ENCODE data around the gene TMEM132E. TPM values are rescaled to one million over a fixed set of nuclear protein-coding genes. Genes with fewer than 3 reads are reported as not detected.

The TMEM132E gene
- total and polyA plus RNA-seq, 2 of the 8 experiments (the other 6 are each of a cell fraction or from before 2014, with no cell fraction given): 0.45 to 0.60 TPM

DNA sequence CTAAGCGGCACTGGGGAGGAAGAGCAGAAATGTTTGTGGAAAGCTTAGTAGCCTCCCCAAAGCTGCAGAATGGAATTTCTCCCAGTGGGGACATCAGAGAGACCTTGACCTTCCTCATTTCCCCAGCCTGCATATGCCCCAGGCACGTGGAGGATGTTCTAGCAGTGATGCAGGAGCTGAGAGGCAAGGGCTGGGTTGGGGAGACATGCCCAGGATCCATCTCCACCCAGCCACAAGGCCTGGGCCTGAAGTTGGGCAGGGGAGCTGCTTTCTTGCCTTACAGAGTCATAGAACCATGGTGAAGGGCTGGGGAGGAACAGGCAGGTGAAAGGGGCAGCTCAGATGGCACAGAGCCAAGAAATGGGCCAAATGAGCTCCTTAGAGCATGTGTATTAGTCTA lies 104.0 kb downstream of the TMEM132E start:
- FAIRE-seq (no peak), DNase-seq (ENCODE audit: low read depth in 1 of 2, low spot score in 2 of 2) (no peak)
- ChIA-PET CTCF (ENCODE audit: partially characterized antibody) (interaction anchor here (0.9 to 1.4 kb wide), 2 partner anchors 49 to 208 kb away, joined by 3 read pairs; no protein-coding TSS in a partner anchor), POLR2A (ENCODE audit: partially characterized antibody) (no interaction called here)
- no peak overlapping the region for H2BK120ac ChIP-seq (replicated peaks; ENCODE audit: low read depth, low read length)
- no peak overlapping the region for H2BK20ac ChIP-seq (ENCODE audit: low read length)
- no peaks in the 10 kb centered on the region for H3K79me1 ChIP-seq (ENCODE audit: low read depth, low read length)
- H4K5ac ChIP-seq (ENCODE audit: insufficient read length, low read depth, low read length): no peak overlapping the region
- H3K36me3 ChIP-seq (ENCODE audit: control insufficient read depth in 2 of 4, insufficient read depth in 4 of 4, low read length in 3 of 4): no peaks in the 10 kb centered on the region
- no peaks in the 10 kb centered on the region for H3K4me1 ChIP-seq (replicated peaks in 1 of 4; ENCODE audit: control insufficient read depth in 3 of 4, insufficient read depth in 4 of 4, low read length in 3 of 4)
- no peak overlapping the region for H3K23ac ChIP-seq (ENCODE audit: insufficient read length)
- no peak overlapping the region for H2AFZ ChIP-seq (ENCODE audit: low read length)
- no peak overlapping the region for H2BK5ac ChIP-seq (ENCODE audit: low read depth, low read length)
- no peak overlapping the region for H3K9ac ChIP-seq (replicated peaks in 1 of 4; ENCODE audit: extremely low read depth in 1 of 4, low read depth in 3 of 4, low read length in 3 of 4)
- H2BK12ac ChIP-seq (ENCODE audit: low read depth, low read length): no peak overlapping the region
- H2AK5ac ChIP-seq (ENCODE audit: low read depth, low read length): no peak overlapping the region
- WGBS, 2 experiments (ENCODE audit: extremely low coverage in 1 of 2, insufficient coverage in 1 of 2, insufficient read length in 1 of 2, insufficient replicate concordance in 2 of 2, low coverage in 1 of 2, low lambda C conversion rate in 2 of 2, missing lambda C conversion rate in 1 of 2): 80% methylated on average over 2 of the region's 2 CpGs; no CpG with 5 or more reads in 1 of the 2 experiments
- no peak overlapping the region for H3K4ac ChIP-seq (replicated peaks; ENCODE audit: insufficient read length, low read depth, low read length)
- H2BK15ac ChIP-seq (ENCODE audit: low read length): no peak overlapping the region
- no peak overlapping the region for H3K4me3 ChIP-seq (ENCODE audit: extremely low read depth in 1 of 4, insufficient read depth in 2 of 4, low read depth in 3 of 4, low read length in 4 of 4)
- no peaks in the 10 kb centered on the region for H4K20me1 ChIP-seq (replicated peaks in 1 of 2; ENCODE audit: control insufficient read depth in 1 of 2, insufficient read depth in 2 of 2, low read length in 2 of 2)
- no peak overlapping the region for H3K18ac ChIP-seq (ENCODE audit: extremely low read depth, low read length)
- no peak overlapping the region for H3K27ac ChIP-seq (ENCODE audit: low read depth, low read length)
- no peak overlapping the region for H3K56ac ChIP-seq (replicated peaks; ENCODE audit: insufficient read length, low read depth, low read length)
- H3K27me3 ChIP-seq (replicated peaks in 1 of 4; ENCODE audit: control insufficient read depth in 3 of 4, extremely low read depth in 1 of 4, insufficient read depth in 3 of 4, low read length in 3 of 4): no peaks in the 10 kb centered on the region; a peak in 1 of 7 replicates
- H3K14ac ChIP-seq (ENCODE audit: insufficient read length): no peak overlapping the region
- no peak overlapping the region for H3K4me2 ChIP-seq (ENCODE audit: insufficient read depth in 1 of 2, low read depth in 2 of 2, low read length in 2 of 2)
- H3K79me2 ChIP-seq (ENCODE audit: control insufficient read depth in 1 of 2, insufficient read depth in 2 of 2, low read length in 2 of 2): no peaks in the 10 kb centered on the region
- H4K91ac ChIP-seq (replicated peaks; ENCODE audit: insufficient read length, low read length): no peak overlapping the region
- TF ChIP-seq, protein P1, sequence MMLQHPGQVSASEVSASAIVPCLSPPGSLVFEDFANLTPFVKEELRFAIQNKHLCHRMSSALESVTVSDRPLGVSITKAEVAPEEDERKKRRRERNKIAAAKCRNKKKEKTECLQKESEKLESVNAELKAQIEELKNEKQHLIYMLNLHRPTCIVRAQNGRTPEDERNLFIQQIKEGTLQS (IDR thresholded peaks at IDR 0.05; ENCODE audit: insufficient read depth, low read depth, low read length): no peak
- TF ChIP-seq GTF2F1 (IDR thresholded peaks at IDR 0.05; ENCODE audit: borderline replicate concordance, low read depth, low read length) (no peak), GABPA (IDR thresholded peaks at IDR 0.05; ENCODE audit: borderline replicate concordance, insufficient read depth, low read length) (no peak), BRCA1 (IDR thresholded peaks at IDR 0.05; ENCODE audit: low read depth, low read length) (no peak), SP2 (IDR thresholded peaks at IDR 0.05; ENCODE audit: low read length) (no peak), TCF12 (IDR thresholded peaks at IDR 0.05; ENCODE audit: low read depth, low read length) (no peak), KDM5A (IDR thresholded peaks at IDR 0.05; ENCODE audit: low read length) (no peak), RXRA (IDR thresholded peaks at IDR 0.05; ENCODE audit: insufficient read depth, low read depth, low read length) (no peak), EGR1 (IDR thresholded peaks at IDR 0.05; ENCODE audit: borderline replicate concordance, low read depth, low read length) (no peak)
- no peak overlapping the region for H4K8ac ChIP-seq (ENCODE audit: extremely low read depth, insufficient read depth, low read length)
- H3K23me2 ChIP-seq (ENCODE audit: low read depth, low read length): no peaks in the 10 kb centered on the region
- no peaks in the 10 kb centered on the region for H3K9me3 ChIP-seq (ENCODE audit: insufficient read depth in 2 of 2, low read depth in 1 of 2, low read length in 1 of 2)

All from H1 (cell line).